HPDE6-E6E7 (cell line): ENCODE results near the gene SHANK2.

Experiments used
- DNase-seq: peaks from one replicate; pipeline ENCODE4 v3.0.0; 2011; ENCODE audit warnings: missing footprints; ENCODE audit errors: extremely low spot score

SHANK2 gene

DNA sequence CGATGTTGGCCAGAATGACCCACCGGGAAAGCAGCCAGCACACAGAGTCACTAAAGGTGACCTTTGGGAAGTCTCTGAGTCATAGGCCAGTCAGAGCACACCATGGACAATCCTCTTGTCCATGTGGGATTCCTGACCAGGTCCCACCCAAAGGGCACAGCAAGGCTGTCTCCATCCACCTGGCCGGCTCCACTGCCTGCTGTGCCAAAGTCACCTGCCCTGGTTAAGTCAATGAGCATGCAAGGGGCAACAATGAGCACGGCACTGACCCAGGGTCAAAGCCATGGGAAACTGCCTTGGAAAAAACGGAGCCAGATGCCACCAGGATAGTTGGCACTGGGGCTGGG is 49.8 kb downstream of the SHANK2 start:
- DNase-seq = no peak
